ENCODE data around the gene CNTNAP3.
"Not testable (repeated sequence)": the region's sequence is repeated elsewhere in the genome, so short reads cannot be mapped to it uniquely, and the experiment has no call there.

- not testable (repeated sequence) for TF ChIP-seq CTCF, POLR2A (IDR thresholded peaks at IDR 0.05)
Measured at GRCh38 chr9:39232130-39232991, 55.6 kb downstream of the CNTNAP3 start.
